ENCODE data around the gene ZNF282.
A peak's percentile ranks its signal among the peaks of the same experiment; 100 is the strongest.

Gene ZNF282

DNA sequence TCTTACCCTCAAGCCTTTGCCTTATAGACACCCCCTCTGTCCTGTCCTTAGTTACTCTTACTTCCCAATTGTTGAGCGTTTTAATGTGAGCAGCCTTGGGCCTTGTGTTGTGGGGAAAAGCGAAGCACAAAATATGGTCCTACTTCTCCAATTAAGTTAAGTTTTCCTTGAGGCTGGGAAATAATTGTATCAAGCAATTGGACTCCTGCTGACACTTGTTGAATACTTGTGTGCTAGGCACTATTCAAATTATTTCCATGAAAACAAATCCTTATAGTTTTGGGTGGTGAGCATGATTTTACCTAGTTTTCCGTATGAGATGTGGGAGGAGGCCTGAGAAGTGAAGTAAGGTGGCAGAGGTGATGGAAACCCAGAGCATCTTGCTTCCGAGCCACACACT lies 61.2 kb downstream of the ZNF282 start:
- no peak overlapping the region for H3K9ac ChIP-seq (ENCODE audit: low read length)
- H3K27ac ChIP-seq (ENCODE audit: low read depth, low read length) = no peak overlapping the region
- 0 out of 2 replicates have a peak, but pooled peaks cover 10% of the 10 kb centered on the region for H3K36me3 ChIP-seq (ENCODE audit: low read length)
- H4K20me1 ChIP-seq (ENCODE audit: low read depth, low read length) = no peaks in the 10 kb centered on the region
- no peaks in the 10 kb centered on the region for H3K9me2 ChIP-seq (replicated peaks; ENCODE audit: insufficient read depth, low read length)
- no peaks in the 10 kb centered on the region for H3K9me3 ChIP-seq (ENCODE audit: insufficient read depth, low read length)
- H3K4me3 ChIP-seq (ENCODE audit: insufficient read depth, low read length, poor library complexity, severe bottlenecking) = no peak overlapping the region
- no peak for TF ChIP-seq EZH2phosphoT487 (conservative IDR thresholded peaks at IDR 0.05; ENCODE audit: low read length)
- TF ChIP-seq, protein P1, sequence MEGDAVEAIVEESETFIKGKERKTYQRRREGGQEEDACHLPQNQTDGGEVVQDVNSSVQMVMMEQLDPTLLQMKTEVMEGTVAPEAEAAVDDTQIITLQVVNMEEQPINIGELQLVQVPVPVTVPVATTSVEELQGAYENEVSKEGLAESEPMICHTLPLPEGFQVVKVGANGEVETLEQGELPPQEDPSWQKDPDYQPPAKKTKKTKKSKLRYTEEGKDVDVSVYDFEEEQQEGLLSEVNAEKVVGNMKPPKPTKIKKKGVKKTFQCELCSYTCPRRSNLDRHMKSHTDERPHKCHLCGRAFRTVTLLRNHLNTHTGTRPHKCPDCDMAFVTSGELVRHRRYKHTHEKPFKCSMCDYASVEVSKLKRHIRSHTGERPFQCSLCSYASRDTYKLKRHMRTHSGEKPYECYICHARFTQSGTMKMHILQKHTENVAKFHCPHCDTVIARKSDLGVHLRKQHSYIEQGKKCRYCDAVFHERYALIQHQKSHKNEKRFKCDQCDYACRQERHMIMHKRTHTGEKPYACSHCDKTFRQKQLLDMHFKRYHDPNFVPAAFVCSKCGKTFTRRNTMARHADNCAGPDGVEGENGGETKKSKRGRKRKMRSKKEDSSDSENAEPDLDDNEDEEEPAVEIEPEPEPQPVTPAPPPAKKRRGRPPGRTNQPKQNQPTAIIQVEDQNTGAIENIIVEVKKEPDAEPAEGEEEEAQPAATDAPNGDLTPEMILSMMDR (IDR thresholded peaks at IDR 0.05; ENCODE audit: insufficient read depth, low read length, poor library complexity, severe bottlenecking) = no peak
- H3K27me3 ChIP-seq (ENCODE audit: low read length) = no peaks in the 10 kb centered on the region
- no peaks in the 10 kb centered on the region for H3K79me2 ChIP-seq (ENCODE audit: insufficient read depth, low read length)
- H3K4me2 ChIP-seq (ENCODE audit: low read depth, low read length, poor library complexity, severe bottlenecking) = no peak overlapping the region
- H3F3A ChIP-seq (ENCODE audit: insufficient read depth) = 0 out of 2 replicates have a peak, but pooled peaks cover 6% of the 10 kb centered on the region
- H2AFZ ChIP-seq (ENCODE audit: low read depth, low read length, severe bottlenecking) = no peak overlapping the region

DNA sequence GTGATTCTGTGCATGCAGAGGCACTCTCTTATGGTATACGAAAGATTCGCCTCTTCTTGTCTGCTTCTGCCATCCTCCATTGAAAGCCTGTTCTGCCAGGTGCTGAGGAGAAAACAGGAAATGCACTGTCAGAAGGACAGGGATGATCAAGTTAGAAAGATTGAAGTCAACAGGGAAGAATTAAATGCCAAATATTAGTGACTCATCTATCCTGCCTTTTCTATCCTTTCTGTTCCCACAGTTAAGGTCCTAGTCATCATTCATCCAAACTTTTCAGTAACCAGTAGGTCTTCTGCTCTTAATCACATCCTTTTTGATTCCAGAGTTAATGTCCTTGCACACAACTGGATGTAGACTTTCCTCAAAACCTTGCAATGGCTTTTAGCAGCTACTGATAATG lies 61.8 kb downstream of the ZNF282 start:
- H3K9me2 ChIP-seq (replicated peaks; ENCODE audit: insufficient read depth, low read length) = no peaks in the 10 kb centered on the region
- no peak overlapping the region for H3K4me2 ChIP-seq (ENCODE audit: low read depth, low read length, poor library complexity, severe bottlenecking)
- TF ChIP-seq EZH2phosphoT487 (conservative IDR thresholded peaks at IDR 0.05; ENCODE audit: low read length) = no peak
- TF ChIP-seq, protein P1 (IDR thresholded peaks at IDR 0.05; ENCODE audit: insufficient read depth, low read length, poor library complexity, severe bottlenecking) = no peak
- H3K36me3 ChIP-seq (ENCODE audit: low read length) = 0 out of 2 replicates have a peak, but pooled peaks cover 10% of the 10 kb centered on the region
- no peaks in the 10 kb centered on the region for H3K79me2 ChIP-seq (ENCODE audit: insufficient read depth, low read length)
- H3F3A ChIP-seq (ENCODE audit: insufficient read depth) = 0 out of 2 replicates have a peak, but pooled peaks cover 7% of the 10 kb centered on the region
- H3K9me3 ChIP-seq (ENCODE audit: insufficient read depth, low read length) = no peaks in the 10 kb centered on the region
- H3K4me3 ChIP-seq (ENCODE audit: insufficient read depth, low read length, poor library complexity, severe bottlenecking) = no peak overlapping the region
- no peaks in the 10 kb centered on the region for H4K20me1 ChIP-seq (ENCODE audit: low read depth, low read length)
- H3K9ac ChIP-seq (ENCODE audit: low read length) = no peak overlapping the region
- no peak overlapping the region for H2AFZ ChIP-seq (ENCODE audit: low read depth, low read length, severe bottlenecking)
- no peak overlapping the region for H3K27ac ChIP-seq (ENCODE audit: low read depth, low read length)
- no peaks in the 10 kb centered on the region for H3K27me3 ChIP-seq (ENCODE audit: low read length)

DNA sequence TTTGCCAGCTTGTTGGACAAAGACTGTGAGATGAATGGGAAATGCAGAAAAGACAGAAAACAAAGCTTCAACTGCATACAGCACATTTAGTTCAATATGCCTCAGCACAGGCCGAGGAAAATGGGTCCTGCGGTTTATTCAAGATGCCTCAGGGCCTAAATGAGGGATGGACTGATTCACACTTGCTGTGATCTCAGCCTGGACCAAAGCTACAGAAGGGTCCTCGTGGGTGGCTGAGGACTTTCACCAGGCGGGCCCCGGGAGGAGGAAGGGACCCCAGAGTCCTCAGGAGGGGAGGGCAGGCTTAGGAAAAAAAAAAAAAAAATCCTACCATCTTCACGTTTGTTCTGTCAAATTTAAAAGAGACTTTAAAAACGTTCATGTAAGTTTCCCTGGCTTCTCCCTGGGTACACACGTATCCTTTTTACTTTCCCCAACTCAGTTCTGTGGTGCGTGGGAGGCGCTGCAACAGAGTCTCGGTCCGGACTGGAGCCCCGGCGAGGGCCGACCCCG lies 66.0 kb downstream of the ZNF282 start:
- Histone ChIP-seq H3K9me3 (ENCODE audit: insufficient read depth, low read length) (no peaks in the 10 kb centered on the region), H3K4me2 (ENCODE audit: low read depth, low read length, poor library complexity, severe bottlenecking) (peak overlapping the region; percentile 92), H3K27me3 (ENCODE audit: low read length) (no peaks in the 10 kb centered on the region), H3K36me3 (ENCODE audit: low read length) (no peaks in the 10 kb centered on the region), H3K4me3 (ENCODE audit: insufficient read depth, low read length, poor library complexity, severe bottlenecking) (peak overlapping the region; percentile 80), H4K20me1 (ENCODE audit: low read depth, low read length) (no peaks in the 10 kb centered on the region), H3K79me2 (ENCODE audit: insufficient read depth, low read length) (no peaks in the 10 kb centered on the region), H3K9ac (ENCODE audit: low read length) (peak overlapping the region; percentile 75), H3F3A (ENCODE audit: insufficient read depth) (0 out of 2 replicates have a peak, but pooled peaks cover 7% of the 10 kb centered on the region), H3K9me2 (replicated peaks; ENCODE audit: insufficient read depth, low read length) (no peaks in the 10 kb centered on the region), H2AFZ (ENCODE audit: low read depth, low read length, severe bottlenecking) (peak overlapping the region; percentile 95), H3K27ac (ENCODE audit: low read depth, low read length) (no peak overlapping the region)
- no peak for TF ChIP-seq EZH2phosphoT487 (conservative IDR thresholded peaks at IDR 0.05; ENCODE audit: low read length)
- TF ChIP-seq, protein P1 (IDR thresholded peaks at IDR 0.05; ENCODE audit: insufficient read depth, low read length, poor library complexity, severe bottlenecking) = no peak

Data from SU-DHL-6 (cell line).